HEK293 (cell line): Measurements from ENCODE around the gene ZNF280D.

Experiments used
- CTCF ChIA-PET: fragments of 350-600 bp; formaldehyde crosslinking; extraction: SDS; loops from one replicate; lab custom pipeline; 2021; ENCODE audit warnings: antibody characterized with exemption; lab: Yijun Ruan, JAX
- POLR2A ChIA-PET: fragments of 300-600 bp; formaldehyde crosslinking; extraction: SDS; loops from one replicate; lab custom pipeline; 2020; ENCODE audit warnings: antibody characterized with exemption, inconsistent platforms; lab: Yijun Ruan, JAX
- H3K27ac ChIP-seq: fragments of 200-500 bp; sonication (Bioruptor generic); 2 replicates; pipeline ENCODE4 v1.5.1; 2014; ENCODE audit warnings: low read depth, low read length, control low read depth, inconsistent platforms; ENCODE audit errors: extremely low read depth
- H3K36me3 ChIP-seq, 2 experiments: fragments of 200-500 bp in 1 of 2; sonication (Bioruptor generic) in 1 of 2; 1 replicate in 1 of 2; 2 replicates in 1 of 2; pipeline ENCODE4 v1.5.1; 2014 to 2017; ENCODE audit warnings: inconsistent platforms in 2 of 2, low read length in 2 of 2; ENCODE audit not compliant: control insufficient read depth in 2 of 2, insufficient read depth in 1 of 2
- H3K4me1 ChIP-seq: fragments of 200-500 bp; sonication (Bioruptor generic); 2 replicates; pipeline ENCODE4 v1.5.1; 2014; ENCODE audit warnings: mild to moderate bottlenecking, low read length, inconsistent platforms; ENCODE audit not compliant: control insufficient read depth, insufficient read depth
- H3K4me3 ChIP-seq: 2 replicates; pipeline ENCODE4 v1.5.1; 2011; ENCODE audit warnings: low read depth, mild to moderate bottlenecking, control low read depth, low read length, moderate library complexity
- H3K9me3 ChIP-seq: fragments of 200-500 bp; sonication (Bioruptor generic); 2 replicates; pipeline ENCODE4 v1.5.1; 2014; ENCODE audit warnings: low read depth, low read length, inconsistent platforms; ENCODE audit not compliant: control insufficient read depth, insufficient read depth
- REPIN1 ChIP-seq: fragments of 450-650 bp; formaldehyde crosslinking; IDR thresholded peaks from 2 replicates; pipeline ENCODE4 v1.5.1; 2017; ENCODE audit warnings: missing biosample characterization, missing genetic modification characterization, low read depth
- SP7 ChIP-seq: fragments of 450-650 bp; formaldehyde crosslinking; IDR thresholded peaks from 2 replicates; pipeline ENCODE4 v1.5.1; 2016; ENCODE audit warnings: missing biosample characterization, missing genetic modification characterization
- ZNF2 ChIP-seq: fragments of 450-650 bp; formaldehyde crosslinking; IDR thresholded peaks from 2 replicates; pipeline ENCODE4 v1.5.1; 2016; ENCODE audit warnings: missing biosample characterization, missing genetic modification characterization
- ZNF214 ChIP-seq: fragments of 450-650 bp; formaldehyde crosslinking; IDR thresholded peaks from 2 replicates; pipeline ENCODE4 v1.5.1; 2017; ENCODE audit warnings: missing biosample characterization, mild to moderate bottlenecking, missing genetic modification characterization, borderline replicate concordance
- ZNF354C ChIP-seq: fragments of 450-650 bp; formaldehyde crosslinking; IDR thresholded peaks from 2 replicates; pipeline ENCODE4 v1.5.1; 2016; ENCODE audit warnings: missing biosample characterization, missing genetic modification characterization, low read depth, borderline replicate concordance
- ZNF473 ChIP-seq: fragments of 450-650 bp; formaldehyde crosslinking; IDR thresholded peaks from 2 replicates; pipeline ENCODE4 v1.5.1; 2017; ENCODE audit warnings: missing biosample characterization, missing genetic modification characterization
- ZNF544 ChIP-seq: fragments of 450-650 bp; formaldehyde crosslinking; IDR thresholded peaks from 2 replicates; pipeline ENCODE4 v1.5.0; 2017; ENCODE audit warnings: missing biosample characterization, missing genetic modification characterization
- ZNF558 ChIP-seq: fragments of 450-650 bp; formaldehyde crosslinking; IDR thresholded peaks from 2 replicates; pipeline ENCODE4 v1.5.1; 2016; ENCODE audit warnings: missing biosample characterization, missing genetic modification characterization
- ZNF600 ChIP-seq: fragments of 450-650 bp; formaldehyde crosslinking; IDR thresholded peaks from 2 replicates; pipeline ENCODE4 v1.5.1; 2016; ENCODE audit warnings: missing biosample characterization, missing genetic modification characterization
- ZNF623 ChIP-seq: fragments of 450-650 bp; formaldehyde crosslinking; IDR thresholded peaks from 2 replicates; pipeline ENCODE4 v1.5.1; 2016; ENCODE audit warnings: missing biosample characterization, missing genetic modification characterization
- ZNF624 ChIP-seq: fragments of 450-650 bp; formaldehyde crosslinking; IDR thresholded peaks from 2 replicates; pipeline ENCODE4 v1.5.1; 2017; ENCODE audit warnings: missing biosample characterization, missing genetic modification characterization
- ZNF660 ChIP-seq: fragments of 450-650 bp; IDR thresholded peaks from 2 replicates; pipeline ENCODE4 v1.5.1; 2018; ENCODE audit warnings: missing biosample characterization, mild to moderate bottlenecking, missing genetic modification characterization
- ZNF670 ChIP-seq: fragments of 450-650 bp; formaldehyde crosslinking; IDR thresholded peaks from 2 replicates; pipeline ENCODE4 v1.5.1; 2016; ENCODE audit warnings: missing biosample characterization, missing genetic modification characterization, low read depth
- ZNF777 ChIP-seq: fragments of 450-650 bp; formaldehyde crosslinking; IDR thresholded peaks from 2 replicates; pipeline ENCODE4 v1.5.1; 2017; ENCODE audit warnings: missing biosample characterization, missing genetic modification characterization, borderline replicate concordance
- ZNF791 ChIP-seq: fragments of 450-650 bp; formaldehyde crosslinking; IDR thresholded peaks from 2 replicates; pipeline ENCODE4 v1.5.1; 2016; ENCODE audit warnings: missing biosample characterization, missing genetic modification characterization
- TF ChIP-seq, protein P1 (sequence below): fragments of 450-650 bp; formaldehyde crosslinking; IDR thresholded peaks from 2 replicates; pipeline ENCODE4 v1.5.1; 2016; ENCODE audit warnings: missing biosample characterization, missing genetic modification characterization
- TF ChIP-seq, protein P2 (sequence below): fragments of 450-650 bp; formaldehyde crosslinking; conservative IDR thresholded peaks from 2 replicates; pipeline ENCODE4 v1.5.1; 2016; ENCODE audit warnings: low read depth, missing biosample characterization, missing genetic modification characterization
- TF ChIP-seq, protein P3 (sequence below): sonication (generic); formaldehyde crosslinking; IDR thresholded peaks from 2 replicates; pipeline ENCODE4 v1.8.1; 2022; ENCODE audit warnings: mild to moderate bottlenecking, moderate library complexity, missing genetic modification reagents
- TF ChIP-seq, protein P4 (sequence below): fragments of 450-650 bp; formaldehyde crosslinking; IDR thresholded peaks from 2 replicates; pipeline ENCODE4 v1.5.1; 2016; ENCODE audit warnings: missing biosample characterization, missing genetic modification characterization

Gene ZNF280D

DNA sequence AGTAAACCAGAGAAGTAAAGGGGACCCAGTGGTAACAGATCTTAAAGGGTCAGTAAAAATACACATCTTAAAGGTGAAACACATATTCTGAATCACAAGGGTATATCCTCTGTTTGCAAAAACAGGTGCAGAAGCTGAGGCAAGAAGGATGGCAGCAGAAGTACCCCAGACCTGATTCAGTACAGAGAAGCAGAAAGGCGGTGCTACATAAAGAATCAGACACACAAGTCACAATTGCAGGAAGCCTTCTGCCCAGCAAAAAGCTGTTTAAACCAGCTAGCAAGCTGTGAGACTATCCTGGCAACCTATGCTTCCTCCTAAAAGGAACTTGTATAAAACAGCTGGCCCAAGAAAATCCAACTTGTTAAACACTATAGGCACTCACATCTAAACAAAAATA is 49.4 kb downstream of the ZNF280D start:
- Histone ChIP-seq H3K4me1 (no peaks in the 10 kb centered on the region), H3K27ac (no peak overlapping the region), H3K9me3 (no peaks in the 10 kb centered on the region), H3K4me3 (no peak overlapping the region), H3K36me3 (no peaks in the 10 kb centered on the region)
- TF ChIP-seq ZNF544, result no peak
- TF ChIP-seq ZNF777 (tag by site-specific recombination), result no peak
- TF ChIP-seq, protein P1, sequence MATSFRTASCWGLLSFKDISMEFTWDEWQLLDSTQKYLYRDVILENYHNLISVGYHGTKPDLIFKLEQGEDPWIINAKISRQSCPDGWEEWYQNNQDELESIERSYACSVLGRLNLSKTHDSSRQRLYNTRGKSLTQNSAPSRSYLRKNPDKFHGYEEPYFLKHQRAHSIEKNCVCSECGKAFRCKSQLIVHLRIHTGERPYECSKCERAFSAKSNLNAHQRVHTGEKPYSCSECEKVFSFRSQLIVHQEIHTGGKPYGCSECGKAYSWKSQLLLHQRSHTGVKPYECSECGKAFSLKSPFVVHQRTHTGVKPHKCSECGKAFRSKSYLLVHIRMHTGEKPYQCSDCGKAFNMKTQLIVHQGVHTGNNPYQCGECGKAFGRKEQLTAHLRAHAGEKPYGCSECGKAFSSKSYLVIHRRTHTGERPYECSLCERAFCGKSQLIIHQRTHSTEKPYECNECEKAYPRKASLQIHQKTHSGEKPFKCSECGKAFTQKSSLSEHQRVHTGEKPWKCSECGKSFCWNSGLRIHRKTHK (tag by site-specific recombination), result no peak
- no peak for TF ChIP-seq ZNF214 (tag by site-specific recombination)
- TF ChIP-seq SP7 (tag by site-specific recombination), result no peak
- no peak for TF ChIP-seq ZNF623 (tag by site-specific recombination)
- no peak for TF ChIP-seq ZNF791 (tag by site-specific recombination)
- TF ChIP-seq, protein P2, sequence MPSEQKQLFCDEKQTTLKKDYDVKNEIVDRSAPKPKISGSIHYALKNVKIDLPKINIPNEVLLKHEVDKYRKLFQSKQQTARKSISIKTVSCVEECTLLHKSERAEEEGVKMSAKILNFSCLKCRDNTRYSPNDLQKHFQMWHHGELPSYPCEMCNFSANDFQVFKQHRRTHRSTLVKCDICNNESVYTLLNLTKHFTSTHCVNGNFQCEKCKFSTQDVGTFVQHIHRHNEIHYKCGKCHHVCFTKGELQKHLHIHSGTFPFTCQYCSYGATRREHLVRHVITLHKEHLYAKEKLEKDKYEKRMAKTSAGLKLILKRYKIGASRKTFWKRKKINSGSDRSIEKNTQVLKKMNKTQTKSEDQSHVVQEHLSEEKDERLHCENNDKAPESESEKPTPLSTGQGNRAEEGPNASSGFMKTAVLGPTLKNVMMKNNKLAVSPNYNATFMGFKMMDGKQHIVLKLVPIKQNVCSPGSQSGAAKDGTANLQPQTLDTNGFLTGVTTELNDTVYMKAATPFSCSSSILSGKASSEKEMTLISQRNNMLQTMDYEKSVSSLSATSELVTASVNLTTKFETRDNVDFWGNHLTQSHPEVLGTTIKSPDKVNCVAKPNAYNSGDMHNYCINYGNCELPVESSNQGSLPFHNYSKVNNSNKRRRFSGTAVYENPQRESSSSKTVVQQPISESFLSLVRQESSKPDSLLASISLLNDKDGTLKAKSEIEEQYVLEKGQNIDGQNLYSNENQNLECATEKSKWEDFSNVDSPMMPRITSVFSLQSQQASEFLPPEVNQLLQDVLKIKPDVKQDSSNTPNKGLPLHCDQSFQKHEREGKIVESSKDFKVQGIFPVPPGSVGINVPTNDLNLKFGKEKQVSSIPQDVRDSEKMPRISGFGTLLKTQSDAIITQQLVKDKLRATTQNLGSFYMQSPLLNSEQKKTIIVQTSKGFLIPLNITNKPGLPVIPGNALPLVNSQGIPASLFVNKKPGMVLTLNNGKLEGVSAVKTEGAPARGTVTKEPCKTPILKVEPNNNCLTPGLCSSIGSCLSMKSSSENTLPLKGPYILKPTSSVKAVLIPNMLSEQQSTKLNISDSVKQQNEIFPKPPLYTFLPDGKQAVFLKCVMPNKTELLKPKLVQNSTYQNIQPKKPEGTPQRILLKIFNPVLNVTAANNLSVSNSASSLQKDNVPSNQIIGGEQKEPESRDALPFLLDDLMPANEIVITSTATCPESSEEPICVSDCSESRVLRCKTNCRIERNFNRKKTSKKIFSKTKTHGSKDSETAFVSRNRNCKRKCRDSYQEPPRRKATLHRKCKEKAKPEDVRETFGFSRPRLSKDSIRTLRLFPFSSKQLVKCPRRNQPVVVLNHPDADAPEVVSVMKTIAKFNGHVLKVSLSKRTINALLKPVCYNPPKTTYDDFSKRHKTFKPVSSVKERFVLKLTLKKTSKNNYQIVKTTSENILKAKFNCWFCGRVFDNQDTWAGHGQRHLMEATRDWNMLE (tag by site-specific recombination), result no peak
- no peak for TF ChIP-seq ZNF660
- no peak for TF ChIP-seq REPIN1
- no peak for TF ChIP-seq ZNF624 (tag by site-specific recombination)
- CTCF ChIA-PET, result interaction anchor here (0.6 kb wide), 1 partner anchor 186 kb away, joined by 6 read pairs; no protein-coding TSS in a partner anchor
- POLR2A ChIA-PET, result no interaction called here

DNA sequence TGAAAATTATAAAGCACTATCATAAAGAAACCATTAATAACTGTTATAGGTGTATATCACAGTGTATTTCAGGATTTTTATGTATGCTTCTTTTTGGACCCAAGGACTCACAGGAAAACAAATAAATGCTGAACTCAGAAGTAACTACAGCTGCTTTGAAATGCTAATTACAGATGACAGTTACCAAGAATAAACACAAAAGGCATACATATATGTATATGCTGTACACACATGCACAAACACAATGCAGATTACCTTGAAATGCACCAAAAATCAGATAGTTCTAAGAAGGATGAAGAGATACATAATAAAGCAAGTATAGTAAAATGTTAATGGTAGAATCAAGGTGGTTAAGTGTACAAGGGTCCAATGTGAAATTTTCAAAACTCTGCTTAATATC is 52.2 kb downstream of the ZNF280D start:
- H3K4me1 ChIP-seq, result no peaks in the 10 kb centered on the region
- CTCF ChIA-PET, result interaction anchor here (0.6 kb wide), 2 partner anchors 51 to 174 kb away, joined by 3 read pairs; no protein-coding TSS in a partner anchor
- no peak overlapping the region for H3K4me3 ChIP-seq
- POLR2A ChIA-PET, result no interaction called here
- TF ChIP-seq ZNF2 (no peak), ZNF558 (no peak)
- no peaks in the 10 kb centered on the region for H3K9me3 ChIP-seq
- H3K36me3 ChIP-seq, result no peaks in the 10 kb centered on the region
- H3K27ac ChIP-seq, result no peak overlapping the region

DNA sequence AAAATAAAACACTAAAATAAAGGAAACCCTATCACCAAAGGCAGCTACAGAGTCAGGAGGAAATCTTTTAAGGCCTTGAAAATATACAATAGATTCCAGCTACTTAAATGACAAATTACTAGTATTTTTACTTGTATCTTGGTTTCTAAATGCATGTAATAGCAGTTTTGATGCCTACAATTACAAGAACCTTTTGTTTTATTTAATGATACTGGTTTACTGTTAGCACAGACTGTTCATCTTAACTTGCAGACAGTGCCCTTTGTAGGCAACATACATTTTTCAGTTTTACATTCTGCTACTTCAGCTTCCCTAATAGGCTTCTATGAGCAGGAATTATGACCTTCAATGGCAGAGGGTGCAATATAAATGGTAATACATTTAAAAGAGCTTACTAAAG is 54.1 kb downstream of the ZNF280D start:
- Histone ChIP-seq H3K36me3 (no peaks in the 10 kb centered on the region), H3K4me3 (no peak overlapping the region), H3K4me1 (no peaks in the 10 kb centered on the region), H3K9me3 (no peaks in the 10 kb centered on the region), H3K27ac (no peak overlapping the region)
- no peak for TF ChIP-seq ZNF600 (tag by site-specific recombination)
- no peak for TF ChIP-seq ZNF354C (tag by site-specific recombination)
- TF ChIP-seq, protein P3, sequence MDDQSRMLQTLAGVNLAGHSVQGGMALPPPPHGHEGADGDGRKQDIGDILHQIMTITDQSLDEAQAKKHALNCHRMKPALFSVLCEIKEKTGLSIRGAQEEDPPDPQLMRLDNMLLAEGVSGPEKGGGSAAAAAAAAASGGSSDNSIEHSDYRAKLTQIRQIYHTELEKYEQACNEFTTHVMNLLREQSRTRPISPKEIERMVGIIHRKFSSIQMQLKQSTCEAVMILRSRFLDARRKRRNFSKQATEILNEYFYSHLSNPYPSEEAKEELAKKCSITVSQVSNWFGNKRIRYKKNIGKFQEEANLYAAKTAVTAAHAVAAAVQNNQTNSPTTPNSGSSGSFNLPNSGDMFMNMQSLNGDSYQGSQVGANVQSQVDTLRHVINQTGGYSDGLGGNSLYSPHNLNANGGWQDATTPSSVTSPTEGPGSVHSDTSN (CRISPR knock-in tag), result no peak
- TF ChIP-seq, protein P4, sequence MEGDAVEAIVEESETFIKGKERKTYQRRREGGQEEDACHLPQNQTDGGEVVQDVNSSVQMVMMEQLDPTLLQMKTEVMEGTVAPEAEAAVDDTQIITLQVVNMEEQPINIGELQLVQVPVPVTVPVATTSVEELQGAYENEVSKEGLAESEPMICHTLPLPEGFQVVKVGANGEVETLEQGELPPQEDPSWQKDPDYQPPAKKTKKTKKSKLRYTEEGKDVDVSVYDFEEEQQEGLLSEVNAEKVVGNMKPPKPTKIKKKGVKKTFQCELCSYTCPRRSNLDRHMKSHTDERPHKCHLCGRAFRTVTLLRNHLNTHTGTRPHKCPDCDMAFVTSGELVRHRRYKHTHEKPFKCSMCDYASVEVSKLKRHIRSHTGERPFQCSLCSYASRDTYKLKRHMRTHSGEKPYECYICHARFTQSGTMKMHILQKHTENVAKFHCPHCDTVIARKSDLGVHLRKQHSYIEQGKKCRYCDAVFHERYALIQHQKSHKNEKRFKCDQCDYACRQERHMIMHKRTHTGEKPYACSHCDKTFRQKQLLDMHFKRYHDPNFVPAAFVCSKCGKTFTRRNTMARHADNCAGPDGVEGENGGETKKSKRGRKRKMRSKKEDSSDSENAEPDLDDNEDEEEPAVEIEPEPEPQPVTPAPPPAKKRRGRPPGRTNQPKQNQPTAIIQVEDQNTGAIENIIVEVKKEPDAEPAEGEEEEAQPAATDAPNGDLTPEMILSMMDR (tag by site-specific recombination), result no peak
- no peak for TF ChIP-seq ZNF473 (tag by site-specific recombination)
- TF ChIP-seq ZNF670, result no peak
- POLR2A ChIA-PET, result no interaction called here
- CTCF ChIA-PET, result interaction anchor here (1.0 kb wide), 1 partner anchor 184 kb away, joined by 3 read pairs; no protein-coding TSS in a partner anchor
